HG03103 (cell line): ENCODE data around the gene TUBB1.
"Not testable (repeated sequence)": the region's sequence is repeated elsewhere in the genome, so short reads cannot be mapped to it uniquely, and the experiment has no call there.

Experiments
- ATAC-seq: cut with Tn5 transposase; IDR thresholded peaks from one replicate; pipeline ENCODE4 v1.9.1; 2021; ENCODE audit warnings: low read depth; ENCODE audit not compliant: unreplicated experiment

Gene TUBB1

GRCh38 chr20:59004763-59005522 lies 14.3 kb upstream of the TUBB1 start:
- ATAC-seq = peak; percentile 44

GRCh38 chr20:59005523-59006166 lies 13.6 kb upstream of the TUBB1 start:
- ATAC-seq = no peak

- no peak for ATAC-seq
Measured at GRCh38 chr20:59006167-59006863, 12.9 kb upstream of the TUBB1 start.

GRCh38 chr20:59006864-59007664 lies 12.2 kb upstream of the TUBB1 start, which contains the start of gene CTSZ:
CTSZ (minus strand) TSS chr20:59007254; CDS start chr20:59007128, 126 bp downstream.
- ATAC-seq = no peak

DNA sequence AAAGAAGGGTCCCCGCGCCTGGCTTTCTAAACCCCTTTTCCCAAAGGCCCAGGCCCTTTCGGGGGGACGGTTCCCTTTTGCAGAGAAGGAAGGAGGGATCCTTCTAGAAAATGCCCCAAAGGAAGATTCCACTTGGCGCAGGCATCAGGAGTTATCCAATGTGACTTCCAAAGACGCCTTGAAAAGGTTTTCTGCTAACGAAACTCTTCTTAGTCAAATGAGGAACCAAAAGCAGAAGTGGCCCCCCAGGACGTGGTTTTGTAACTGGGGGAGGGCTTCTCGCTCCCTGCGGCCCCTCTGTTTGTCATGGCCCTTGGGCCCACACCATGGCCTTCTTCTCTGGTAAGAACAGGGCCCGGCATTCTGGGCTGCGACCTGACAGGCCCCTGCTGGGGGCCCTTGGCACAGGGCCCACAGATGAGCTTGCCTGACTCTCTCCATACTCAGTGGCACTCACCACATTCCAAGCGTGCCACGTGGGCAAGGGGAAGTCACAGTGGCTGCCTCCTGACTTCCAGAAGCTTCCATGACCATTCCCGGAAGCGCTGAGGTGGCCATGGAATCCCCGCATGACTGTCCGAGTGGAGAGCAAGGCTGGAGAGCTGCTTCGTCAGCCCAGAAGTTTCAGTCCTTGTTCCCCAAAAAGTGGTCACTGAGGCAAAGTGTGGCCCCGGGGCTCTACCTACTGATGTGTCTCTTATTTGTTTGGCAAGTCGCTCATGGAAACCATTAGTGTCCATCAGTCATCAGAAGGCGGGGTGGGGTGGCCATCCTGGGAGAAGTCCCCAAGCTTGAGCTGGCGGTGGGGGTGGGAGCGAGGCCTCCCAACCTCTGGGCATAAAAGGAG lies 11.3 kb upstream of the TUBB1 start:
- ATAC-seq = peak; percentile 29

- ATAC-seq = no peak
Measured at GRCh38 chr20:59008715-59009336, 10.4 kb upstream of the TUBB1 start.

- no peak for ATAC-seq
Measured at GRCh38 chr20:59010321-59010994, 8.8 kb upstream of the TUBB1 start.

DNA sequence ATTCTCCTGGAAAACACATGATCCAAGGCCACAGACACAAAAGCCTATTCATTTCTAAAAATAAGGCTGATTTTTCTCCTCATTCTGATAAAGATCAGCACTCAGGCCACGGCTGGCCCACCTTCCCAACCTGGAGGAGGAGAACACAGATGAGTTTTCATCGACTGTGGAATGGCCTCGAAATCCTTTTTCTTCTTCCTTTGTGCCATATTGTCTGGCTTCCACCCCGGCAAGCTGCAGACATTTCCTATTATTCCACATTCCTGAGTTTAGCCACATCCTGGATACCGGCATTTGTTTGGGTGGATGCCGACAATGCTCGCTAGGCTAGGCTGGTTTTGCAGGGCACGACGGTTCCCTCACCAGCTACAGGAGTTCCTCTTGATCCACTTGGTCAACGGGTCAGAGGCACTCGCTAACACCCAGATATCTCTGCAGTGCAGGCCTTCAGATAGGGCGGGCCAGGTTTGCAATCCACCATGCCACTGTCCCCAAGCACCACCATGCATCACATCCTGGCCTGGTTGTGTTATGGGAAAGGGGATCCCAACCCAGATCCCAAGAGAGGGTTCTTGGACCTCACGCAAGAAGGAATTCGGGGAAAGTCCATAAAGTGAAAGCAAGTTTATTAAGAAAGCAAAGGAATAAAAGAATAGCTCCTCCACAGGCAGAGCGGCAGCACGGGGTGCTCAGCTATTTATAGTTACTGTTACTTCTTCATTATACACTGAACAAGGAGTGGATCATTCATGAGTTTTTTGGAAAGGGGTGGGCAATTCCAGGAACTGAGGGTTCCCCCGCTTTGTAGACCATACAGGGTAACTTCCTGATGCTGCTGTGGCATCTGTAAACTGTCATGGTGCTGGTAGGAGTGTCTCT lies 8.0 kb upstream of the TUBB1 start:
- ATAC-seq = no peak

DNA sequence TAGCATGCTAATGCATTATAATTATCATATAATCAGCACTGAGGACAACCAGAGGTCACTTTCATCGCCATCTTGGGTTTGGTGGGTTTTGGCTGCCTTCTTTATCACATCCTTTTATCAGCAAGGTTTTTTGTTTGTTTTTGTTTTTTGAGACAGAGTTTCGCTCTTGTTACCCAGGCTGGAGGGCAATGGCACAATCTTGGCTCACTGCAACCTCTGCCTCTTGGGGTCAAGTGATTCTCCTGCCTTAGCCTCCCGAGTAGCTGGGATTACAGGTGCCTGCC lies 7.4 kb upstream of the TUBB1 start:
- ATAC-seq = not testable (repeated sequence)

DNA sequence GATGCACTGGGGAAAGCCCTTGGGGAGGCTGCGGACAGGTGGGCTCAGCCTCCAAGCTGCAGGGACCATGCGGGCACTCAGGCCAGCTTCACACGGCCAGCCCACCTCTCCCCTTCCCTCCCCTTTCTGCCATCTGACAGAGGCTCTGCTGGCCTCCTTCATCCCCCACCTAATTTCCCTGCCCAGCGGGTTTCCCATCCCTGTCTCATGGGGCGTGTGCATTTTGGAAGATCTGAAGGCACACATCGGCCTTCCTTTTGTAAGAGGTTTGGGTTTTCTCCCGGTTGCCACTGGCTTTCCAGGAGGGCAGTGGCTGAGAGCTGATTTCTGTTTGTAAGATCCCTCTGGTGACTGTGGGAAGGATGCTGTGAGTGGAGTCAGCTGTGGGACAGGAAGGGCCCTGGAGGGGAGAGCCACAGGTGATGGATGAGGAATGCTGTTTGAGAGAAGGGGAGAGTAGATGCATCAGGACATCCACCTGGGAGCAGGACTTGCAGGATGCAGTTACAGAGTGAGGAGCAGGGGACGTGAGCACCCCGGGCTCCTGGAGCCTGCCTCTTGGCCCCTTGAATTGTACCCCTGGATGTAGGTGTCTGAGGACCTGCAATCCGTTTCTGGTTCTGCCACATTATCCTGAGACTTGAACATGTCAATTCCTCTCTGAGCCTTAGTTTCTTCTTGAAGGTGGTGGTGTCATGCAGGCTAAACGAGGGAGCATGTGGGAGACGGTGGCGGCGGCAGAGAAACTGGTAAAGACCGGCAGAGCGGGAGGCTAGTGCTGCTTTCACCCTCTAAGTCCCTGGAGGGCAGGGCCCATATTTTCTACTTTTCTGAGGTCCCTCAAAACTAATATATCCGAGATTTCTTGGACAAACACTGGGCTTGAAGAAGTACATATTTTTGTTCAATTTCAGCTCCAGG lies 5.9 kb upstream of the TUBB1 start:
- ATAC-seq = no peak

GRCh38 chr20:59013959-59014608 lies 5.1 kb upstream of the TUBB1 start:
- ATAC-seq = no peak

DNA sequence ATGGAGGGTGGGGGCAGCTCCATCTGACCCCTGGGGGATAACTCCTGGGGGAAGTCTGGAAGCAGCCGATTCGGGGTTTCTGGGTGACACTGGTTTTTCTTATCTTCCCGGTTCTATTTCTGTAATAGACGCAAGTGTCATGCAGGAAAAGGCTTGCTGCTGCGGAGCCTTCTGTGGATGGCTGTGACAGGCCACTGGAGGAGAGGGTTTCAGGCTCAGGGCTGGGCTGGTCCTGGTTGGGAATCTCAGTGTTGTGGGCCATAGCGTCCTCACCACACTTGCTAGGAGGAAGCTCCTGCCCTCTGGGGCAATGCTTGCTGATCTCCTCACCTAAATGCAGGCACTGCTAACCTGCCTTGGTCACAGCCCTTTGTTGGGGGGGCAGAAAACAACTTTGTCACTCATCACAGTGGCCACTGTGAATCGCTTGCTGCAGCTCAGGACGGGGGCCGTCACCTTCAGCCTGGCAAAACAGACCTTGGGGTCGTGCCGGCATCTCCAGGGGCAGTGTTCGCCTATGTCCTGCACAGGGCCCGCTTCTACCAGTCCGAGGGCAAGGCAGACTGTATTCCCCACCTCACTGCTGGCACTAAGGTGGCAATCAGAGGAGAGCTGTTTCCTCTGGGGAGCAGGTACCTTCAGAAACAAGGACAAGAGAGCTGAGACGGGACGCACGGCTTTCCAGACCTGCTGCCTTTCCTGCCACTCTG lies 4.4 kb upstream of the TUBB1 start:
- ATAC-seq = no peak

DNA sequence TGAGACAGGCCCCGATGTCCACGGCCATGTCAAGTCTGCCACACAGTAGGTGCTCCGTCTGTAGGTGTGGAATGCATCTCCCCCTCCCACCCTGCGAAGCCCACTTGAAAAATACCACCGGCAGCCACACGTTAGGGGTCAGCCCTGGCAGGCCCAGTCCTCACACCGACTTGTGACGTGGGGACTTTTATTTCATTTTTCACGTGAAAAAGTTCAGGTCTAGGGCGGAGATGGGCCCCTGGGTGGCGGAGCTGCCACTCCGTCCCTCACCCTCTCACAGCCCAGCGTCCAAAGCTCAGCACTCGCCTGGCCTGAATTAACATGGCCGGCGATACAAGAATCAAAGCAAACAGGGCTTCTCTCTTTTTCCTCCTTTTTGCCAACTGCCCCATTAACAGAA lies 3.8 kb upstream of the TUBB1 start:
- no peak for ATAC-seq

GRCh38 chr20:59015812-59016711 lies 3.2 kb upstream of the TUBB1 start:
- no peak for ATAC-seq
